Measurements from ENCODE around the gene LMF1. TPM values are rescaled to one million over a fixed set of nuclear protein-coding genes. Genes with fewer than 3 reads are reported as not detected.

LMF1 gene
- total and polyA plus RNA-seq, 2 of the 13 experiments (the other 11 are each of a cell fraction or from before 2014, with no cell fraction given) = 6.8 to 8.5 TPM

DNA sequence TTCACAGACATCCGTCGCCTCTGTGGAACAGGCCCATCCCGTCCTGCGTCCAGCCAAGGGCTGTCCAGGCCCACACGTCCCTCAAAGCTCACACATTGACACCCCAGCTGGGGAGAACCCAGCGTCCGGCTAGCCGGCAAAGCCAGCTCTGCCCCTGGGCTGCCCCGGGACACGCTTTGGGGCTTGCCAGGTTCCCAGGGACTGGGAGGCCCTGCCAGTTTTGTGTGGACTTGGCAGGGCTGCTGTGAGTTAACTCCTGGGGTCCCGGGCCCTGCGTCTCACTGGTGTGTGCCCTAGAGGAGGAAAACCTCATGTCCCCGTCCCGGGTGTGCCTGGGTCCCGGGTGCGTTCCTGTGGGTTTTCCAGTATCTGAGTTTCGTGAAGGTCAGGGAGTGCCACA is 17.1 kb upstream of the LMF1 start:
- POLR2A ChIA-PET = no interaction called here
- Histone ChIP-seq H3K4me1 (ENCODE audit: insufficient read depth, low read length) (no peaks in the 10 kb centered on the region), H4K20me1 (ENCODE audit: insufficient read depth, low read length) (no peaks in the 10 kb centered on the region), H3K9ac (ENCODE audit: insufficient read depth, low read depth, low read length) (no peak overlapping the region), H2AFZ (ENCODE audit: low read length) (no peak overlapping the region), H3K36me3 (replicated peaks in 1 of 2; ENCODE audit: control insufficient read depth in 1 of 2, insufficient read depth in 2 of 2, low read length in 2 of 2) (no peaks in the 10 kb centered on the region), H3K4me3 (replicated peaks in 1 of 3; ENCODE audit: insufficient read depth in 1 of 3, low read depth in 2 of 3, low read length in 3 of 3) (no peak overlapping the region), H3K9me3 (ENCODE audit: low read length) (no peaks in the 10 kb centered on the region), H3K27me3 (ENCODE audit: control insufficient read depth in 1 of 2, insufficient read depth in 2 of 2, low read length in 2 of 2) (peaks cover 19 to 92% of the 10 kb centered on the region in 2 experiments), H3K79me2 (ENCODE audit: insufficient read depth, low read length) (no peaks in the 10 kb centered on the region), H3K4me2 (ENCODE audit: low read depth, low read length) (no peak overlapping the region), H3K27ac (ENCODE audit: extremely low read length, insufficient read depth, low read length) (no peak overlapping the region)
- BruUV-seq (replicated peaks) = no TSS peak
- CTCF ChIA-PET (ENCODE audit: low intra/inter-chr PET ratio, low total read pairs) = no interaction called here
- FAIRE-seq = no peak
- TF ChIP-seq FOXA3 (CRISPR knock-in tag; IDR thresholded peaks at IDR 0.05) (no peak), EZH2 (conservative IDR thresholded peaks at IDR 0.05; ENCODE audit: low read depth, low read length) (0 out of 2 replicates have a peak, but pooled peaks have one; percentile 24)
- no peak for DNase-seq (ENCODE audit: low spot score)
- intact Hi-C loops (cut with micrococcal nuclease; ENCODE audit: unreplicated experiment) = no loop called here
- WGBS (ENCODE audit: low lambda C conversion rate) = 30% methylated on average over 7 of the region's 17 CpGs
- in situ Hi-C loops (cut with HindIII; ENCODE audit: extremely low pct_ligation_motif_present, low pct_unique_long_range_greater_than_20kb) = no loop called here
- ATAC-seq = no peak

DNA sequence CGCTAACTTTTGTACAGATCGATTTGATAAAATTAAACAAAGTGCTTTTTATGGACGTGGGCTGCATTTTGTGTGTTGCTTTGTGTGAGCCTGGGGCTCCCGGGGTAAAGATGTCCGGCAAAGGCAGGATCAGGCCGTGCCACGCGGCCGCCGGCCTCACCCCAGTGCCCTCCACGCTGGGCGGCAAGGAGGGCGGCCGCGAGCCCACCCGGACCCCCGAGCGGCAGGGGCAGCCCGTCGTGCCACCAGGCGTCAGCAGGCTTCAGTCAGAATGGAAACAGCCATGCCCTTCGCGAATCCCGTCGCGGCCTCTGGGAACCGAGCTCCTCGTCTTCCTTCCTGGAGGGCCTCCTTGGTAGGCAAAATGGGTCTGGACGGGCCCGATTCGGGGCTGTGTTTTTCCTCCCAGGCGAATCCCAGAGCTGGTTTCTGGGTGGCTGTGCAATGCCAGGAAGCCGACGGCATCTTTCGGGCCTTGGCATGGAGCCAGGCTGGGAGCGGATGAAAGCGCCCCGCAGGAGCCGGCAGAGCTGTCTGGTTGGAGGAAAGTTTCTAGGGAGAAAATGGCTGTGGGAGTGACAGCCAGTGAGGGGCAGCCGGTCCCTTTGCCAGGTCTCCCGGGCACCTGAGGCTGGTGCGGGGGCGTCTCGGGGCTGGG is 16.3 kb upstream of the LMF1 start:
- in situ Hi-C loops (cut with HindIII; ENCODE audit: extremely low pct_ligation_motif_present, low pct_unique_long_range_greater_than_20kb) = no loop called here
- no peak overlapping the region for H3K9ac ChIP-seq (ENCODE audit: insufficient read depth, low read depth, low read length)
- ChIA-PET CTCF (ENCODE audit: low intra/inter-chr PET ratio, low total read pairs) (no interaction called here), POLR2A (interaction anchor here (1.2 kb wide), 1 partner anchor 14 kb away, joined by 4 read pairs; no protein-coding TSS in a partner anchor)
- DNase-seq (ENCODE audit: low spot score) (no peak), FAIRE-seq (no peak), ATAC-seq (no peak)
- H3K4me3 ChIP-seq (replicated peaks in 1 of 3; ENCODE audit: insufficient read depth in 1 of 3, low read depth in 2 of 3, low read length in 3 of 3) = no peak overlapping the region
- intact Hi-C loops (cut with micrococcal nuclease; ENCODE audit: unreplicated experiment) = no loop called here
- H3K9me3 ChIP-seq (ENCODE audit: low read length) = no peaks in the 10 kb centered on the region
- no peak overlapping the region for H3K4me2 ChIP-seq (ENCODE audit: low read depth, low read length)
- H3K4me1 ChIP-seq (ENCODE audit: insufficient read depth, low read length) = no peaks in the 10 kb centered on the region
- TF ChIP-seq ZNF839 (CRISPR knock-in tag; IDR thresholded peaks at IDR 0.05; ENCODE audit: borderline replicate concordance) = no peak
- TF ChIP-seq ZBTB44 (CRISPR knock-in tag; IDR thresholded peaks at IDR 0.05) = no peak
- no peak for TF ChIP-seq ATF7 (IDR thresholded peaks at IDR 0.05)
- no peak for TF ChIP-seq ATF7 (CRISPR knock-in tag; IDR thresholded peaks at IDR 0.05)
- TF ChIP-seq CENPT (CRISPR knock-in tag; IDR thresholded peaks at IDR 0.05; ENCODE audit: low read depth) = no peak
- no peak for TF ChIP-seq ZNF205 (CRISPR knock-in tag; IDR thresholded peaks at IDR 0.05)
- TF ChIP-seq PAWR (CRISPR knock-in tag; IDR thresholded peaks at IDR 0.05; ENCODE audit: borderline replicate concordance) = no peak
- TF ChIP-seq, protein P1, sequence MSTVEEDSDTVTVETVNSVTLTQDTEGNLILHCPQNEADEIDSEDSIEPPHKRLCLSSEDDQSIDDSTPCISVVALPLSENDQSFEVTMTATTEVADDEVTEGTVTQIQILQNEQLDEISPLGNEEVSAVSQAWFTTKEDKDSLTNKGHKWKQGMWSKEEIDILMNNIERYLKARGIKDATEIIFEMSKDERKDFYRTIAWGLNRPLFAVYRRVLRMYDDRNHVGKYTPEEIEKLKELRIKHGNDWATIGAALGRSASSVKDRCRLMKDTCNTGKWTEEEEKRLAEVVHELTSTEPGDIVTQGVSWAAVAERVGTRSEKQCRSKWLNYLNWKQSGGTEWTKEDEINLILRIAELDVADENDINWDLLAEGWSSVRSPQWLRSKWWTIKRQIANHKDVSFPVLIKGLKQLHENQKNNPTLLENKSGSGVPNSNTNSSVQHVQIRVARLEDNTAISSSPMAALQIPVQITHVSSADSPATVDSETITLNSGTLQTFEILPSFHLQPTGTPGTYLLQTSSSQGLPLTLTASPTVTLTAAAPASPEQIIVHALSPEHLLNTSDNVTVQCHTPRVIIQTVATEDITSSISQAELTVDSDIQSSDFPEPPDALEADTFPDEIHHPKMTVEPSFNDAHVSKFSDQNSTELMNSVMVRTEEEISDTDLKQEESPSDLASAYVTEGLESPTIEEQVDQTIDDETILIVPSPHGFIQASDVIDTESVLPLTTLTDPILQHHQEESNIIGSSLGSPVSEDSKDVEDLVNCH (CRISPR knock-in tag; IDR thresholded peaks at IDR 0.05) = no peak
- TF ChIP-seq SOX6 (IDR thresholded peaks at IDR 0.05) = no peak
- no peak for TF ChIP-seq SOX6 (CRISPR knock-in tag; IDR thresholded peaks at IDR 0.05)
- no peak for TF ChIP-seq ZNF83 (CRISPR knock-in tag; IDR thresholded peaks at IDR 0.05; ENCODE audit: borderline replicate concordance)
- no peak for TF ChIP-seq ARID2 (CRISPR knock-in tag; IDR thresholded peaks at IDR 0.05; ENCODE audit: borderline replicate concordance)
- TF ChIP-seq ELF3 (CRISPR knock-in tag; IDR thresholded peaks at IDR 0.05) = no peak
- TF ChIP-seq ZNF841 (CRISPR knock-in tag; IDR thresholded peaks at IDR 0.05; ENCODE audit: borderline replicate concordance) = no peak
- no peak overlapping the region for H3K27ac ChIP-seq (ENCODE audit: extremely low read length, insufficient read depth, low read length)
- no peaks in the 10 kb centered on the region for H3K36me3 ChIP-seq (replicated peaks in 1 of 2; ENCODE audit: control insufficient read depth in 1 of 2, insufficient read depth in 2 of 2, low read length in 2 of 2)
- no peaks in the 10 kb centered on the region for H4K20me1 ChIP-seq (ENCODE audit: insufficient read depth, low read length)
- BruUV-seq (replicated peaks) = no TSS peak
- H3K27me3 ChIP-seq (ENCODE audit: control insufficient read depth in 1 of 2, insufficient read depth in 2 of 2, low read length in 2 of 2) = peaks cover 19 to 95% of the 10 kb centered on the region in 2 experiments
- WGBS (ENCODE audit: low lambda C conversion rate) = 27% methylated on average over 17 of the region's 44 CpGs
- no peaks in the 10 kb centered on the region for H3K79me2 ChIP-seq (ENCODE audit: insufficient read depth, low read length)
- no peak overlapping the region for H2AFZ ChIP-seq (ENCODE audit: low read length)

Measured in HepG2 (cell line).